Measurements from ENCODE around the gene DIDO1.
"Not testable (repeated sequence)": the region's sequence is repeated elsewhere in the genome, so short reads cannot be mapped to it uniquely, and the experiment has no call there.

Gene DIDO1

GRCh38 chr20:62925420-62926228 is 681 bp downstream of the DIDO1 start:
- DNase-seq: peak; percentile 66

GRCh38 chr20:62925076-62925419 is 1.3 kb downstream of the DIDO1 start:
- no peak for DNase-seq

- no peak for DNase-seq
These were observed 1.7 kb downstream of the DIDO1 start for GRCh38 chr20:62924442-62925075.

GRCh38 chr20:62923669-62924441 is 2.5 kb downstream of the DIDO1 start:
- no peak for DNase-seq

- DNase-seq: not testable (repeated sequence)
These were observed 3.1 kb downstream of the DIDO1 start for GRCh38 chr20:62923059-62923668.

GRCh38 chr20:62922451-62922921 is 3.8 kb downstream of the DIDO1 start:
- peak; percentile 67 for DNase-seq

- peak; percentile 76 for DNase-seq
These were observed 5.1 kb downstream of the DIDO1 start for GRCh38 chr20:62921119-62921687.

GRCh38 chr20:62920039-62920645 is 6.2 kb downstream of the DIDO1 start:
- no peak for DNase-seq

GRCh38 chr20:62918831-62919230 is 7.5 kb downstream of the DIDO1 start:
- DNase-seq: peak; percentile 68

GRCh38 chr20:62918147-62918546 is 8.2 kb downstream of the DIDO1 start:
- DNase-seq: peak; percentile 48

- no peak for DNase-seq
These were observed 8.6 kb downstream of the DIDO1 start for GRCh38 chr20:62917720-62918119.

GRCh38 chr20:62916703-62917476 is 9.4 kb downstream of the DIDO1 start:
- DNase-seq: no peak

GRCh38 chr20:62914970-62915457 is 11.3 kb downstream of the DIDO1 start:
- DNase-seq: no peak

- DNase-seq: no peak
These were observed 11.9 kb downstream of the DIDO1 start for GRCh38 chr20:62914436-62914835.

GRCh38 chr20:62913043-62913630 is 13.2 kb downstream of the DIDO1 start:
- no peak for DNase-seq

- no peak for DNase-seq
These were observed 14.5 kb downstream of the DIDO1 start for GRCh38 chr20:62911701-62912280.

- DNase-seq: no peak
These were observed 15.4 kb downstream of the DIDO1 start for GRCh38 chr20:62910777-62911497.

GRCh38 chr20:62910217-62910766 is 16.0 kb downstream of the DIDO1 start:
- no peak for DNase-seq

GRCh38 chr20:62908971-62909791 is 17.1 kb downstream of the DIDO1 start:
- DNase-seq: no peak

Data from stimulated activated CD8-positive, alpha-beta memory T cell treated with anti-CD3 and anti-CD28 coated beads, Interleukin-4, amount 100 ng/mL, for 48 hours (primary cell).